ENCODE data around the gene ANG. TPM values are rescaled to one million over a fixed set of nuclear protein-coding genes. Genes with fewer than 3 reads are reported as not detected.

The ANG gene
- total RNA-seq, 4 donors from 2014 or later, result 34.7 to 75.0 (median 55.2) TPM

DNA sequence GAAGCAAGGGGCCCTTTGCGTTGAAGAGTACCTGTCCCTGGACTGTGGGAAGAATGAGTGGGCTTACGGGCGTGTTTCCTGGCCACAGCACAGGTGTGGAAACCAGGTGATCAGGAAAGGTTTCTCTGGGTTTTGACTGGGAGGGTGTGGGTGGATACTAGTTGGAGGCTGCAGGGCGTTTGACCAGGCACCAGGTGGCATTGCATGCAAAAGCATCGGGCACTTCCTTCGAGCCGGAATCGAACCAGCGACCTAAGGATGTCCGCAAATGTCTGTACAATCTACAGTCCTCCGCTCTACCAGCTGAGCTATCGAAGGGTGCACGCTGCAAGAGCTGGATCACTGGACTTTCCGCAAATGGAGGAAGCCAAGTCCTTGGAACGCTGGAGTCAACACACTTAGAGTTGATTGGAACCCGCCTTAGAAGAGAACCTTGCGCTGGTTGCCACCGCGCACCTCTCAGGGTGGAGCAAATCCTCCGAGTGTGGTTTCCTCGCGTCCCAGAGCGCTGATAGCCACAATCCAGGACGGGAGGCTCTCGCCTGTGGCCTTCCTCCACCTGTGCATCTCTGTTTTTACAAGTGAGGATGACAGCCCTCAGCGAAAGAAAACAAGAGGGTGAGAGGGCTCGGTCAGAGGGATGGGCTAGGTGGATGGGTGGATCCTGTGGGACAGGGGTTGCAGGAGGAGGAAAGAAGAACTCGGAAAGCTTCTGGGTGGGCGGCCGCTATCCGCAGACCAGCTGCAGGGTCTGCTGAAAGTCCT, 25.4 kb upstream of the ANG start:
- TF ChIP-seq, protein P1, sequence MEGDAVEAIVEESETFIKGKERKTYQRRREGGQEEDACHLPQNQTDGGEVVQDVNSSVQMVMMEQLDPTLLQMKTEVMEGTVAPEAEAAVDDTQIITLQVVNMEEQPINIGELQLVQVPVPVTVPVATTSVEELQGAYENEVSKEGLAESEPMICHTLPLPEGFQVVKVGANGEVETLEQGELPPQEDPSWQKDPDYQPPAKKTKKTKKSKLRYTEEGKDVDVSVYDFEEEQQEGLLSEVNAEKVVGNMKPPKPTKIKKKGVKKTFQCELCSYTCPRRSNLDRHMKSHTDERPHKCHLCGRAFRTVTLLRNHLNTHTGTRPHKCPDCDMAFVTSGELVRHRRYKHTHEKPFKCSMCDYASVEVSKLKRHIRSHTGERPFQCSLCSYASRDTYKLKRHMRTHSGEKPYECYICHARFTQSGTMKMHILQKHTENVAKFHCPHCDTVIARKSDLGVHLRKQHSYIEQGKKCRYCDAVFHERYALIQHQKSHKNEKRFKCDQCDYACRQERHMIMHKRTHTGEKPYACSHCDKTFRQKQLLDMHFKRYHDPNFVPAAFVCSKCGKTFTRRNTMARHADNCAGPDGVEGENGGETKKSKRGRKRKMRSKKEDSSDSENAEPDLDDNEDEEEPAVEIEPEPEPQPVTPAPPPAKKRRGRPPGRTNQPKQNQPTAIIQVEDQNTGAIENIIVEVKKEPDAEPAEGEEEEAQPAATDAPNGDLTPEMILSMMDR (IDR thresholded peaks at IDR 0.05; ENCODE audit: low read depth), result no peak

DNA sequence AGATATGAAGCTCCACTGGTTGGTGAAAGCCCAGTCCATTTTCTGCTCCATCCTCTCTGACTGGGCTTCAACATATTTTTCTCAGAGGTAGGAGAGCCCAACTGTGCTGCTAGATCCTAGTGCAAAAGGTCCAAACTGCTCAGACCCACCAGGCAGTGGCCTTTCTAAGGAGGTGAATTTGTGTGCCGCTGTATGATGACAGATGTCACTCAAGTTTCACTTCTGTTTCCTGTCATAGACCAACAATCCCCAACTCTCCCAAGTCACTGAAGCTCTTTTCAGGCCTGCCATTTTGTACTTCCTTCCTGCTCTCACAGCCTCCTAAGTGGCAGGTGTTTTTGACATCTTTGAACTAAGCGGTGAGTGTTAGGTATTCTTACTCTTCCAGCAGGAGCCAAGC, 20.6 kb upstream of the ANG start:
- TF ChIP-seq, protein P1 (IDR thresholded peaks at IDR 0.05; ENCODE audit: low read depth), result no peak

DNA sequence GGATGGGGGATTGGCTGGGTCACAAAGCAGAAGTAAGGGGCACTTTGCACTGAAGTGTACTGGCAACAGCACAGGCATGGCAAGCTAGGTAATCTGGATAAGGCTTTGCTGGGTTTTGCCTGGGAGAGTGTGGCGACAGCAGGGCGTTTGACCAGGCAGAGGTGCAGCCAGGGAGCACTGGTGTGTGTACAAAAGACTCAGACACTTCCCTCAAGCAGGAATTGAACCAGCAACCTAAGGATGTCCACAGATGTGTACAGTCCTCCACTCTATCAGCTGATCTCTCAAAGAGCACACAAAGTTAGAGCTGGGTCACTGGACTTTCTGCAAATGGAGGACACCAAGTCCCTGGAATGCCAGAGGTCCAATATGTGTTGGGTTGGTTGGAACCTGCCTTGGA, 19.6 kb upstream of the ANG start:
- TF ChIP-seq, protein P1 (IDR thresholded peaks at IDR 0.05; ENCODE audit: low read depth), result no peak

DNA sequence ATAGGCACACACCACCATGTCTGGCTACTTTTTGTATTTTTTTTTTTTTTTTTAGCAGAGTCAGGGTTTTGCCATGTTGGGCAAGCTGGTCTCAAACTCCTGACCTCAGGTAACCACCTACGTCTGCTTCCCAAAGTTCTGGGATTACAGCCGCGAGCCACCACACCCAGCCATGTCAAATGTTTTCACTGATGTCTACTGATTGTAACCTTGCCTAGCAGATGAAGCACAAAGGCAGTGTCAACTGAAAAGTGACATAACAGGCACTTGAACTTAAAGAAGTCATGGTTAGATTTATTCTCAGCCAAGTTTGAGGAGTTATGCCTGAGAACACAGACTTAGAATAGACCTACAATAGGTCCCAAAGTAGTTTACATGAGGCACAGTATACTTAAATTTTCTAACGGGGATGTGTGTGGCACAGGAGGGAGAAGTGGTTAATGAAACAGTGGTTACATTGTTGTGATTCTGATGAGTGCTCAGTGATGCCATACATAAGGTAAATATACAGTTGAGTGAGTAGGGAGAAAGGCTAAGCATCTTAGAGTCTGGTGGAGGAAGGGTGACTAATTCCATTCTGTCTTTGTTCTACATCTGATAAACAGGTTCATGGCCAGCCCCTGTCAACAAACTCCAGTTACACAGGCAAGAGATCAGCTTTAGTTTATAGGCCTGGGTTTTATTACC, 16.8 kb upstream of the ANG start:
- TF ChIP-seq, protein P1 (IDR thresholded peaks at IDR 0.05; ENCODE audit: low read depth), result no peak

DNA sequence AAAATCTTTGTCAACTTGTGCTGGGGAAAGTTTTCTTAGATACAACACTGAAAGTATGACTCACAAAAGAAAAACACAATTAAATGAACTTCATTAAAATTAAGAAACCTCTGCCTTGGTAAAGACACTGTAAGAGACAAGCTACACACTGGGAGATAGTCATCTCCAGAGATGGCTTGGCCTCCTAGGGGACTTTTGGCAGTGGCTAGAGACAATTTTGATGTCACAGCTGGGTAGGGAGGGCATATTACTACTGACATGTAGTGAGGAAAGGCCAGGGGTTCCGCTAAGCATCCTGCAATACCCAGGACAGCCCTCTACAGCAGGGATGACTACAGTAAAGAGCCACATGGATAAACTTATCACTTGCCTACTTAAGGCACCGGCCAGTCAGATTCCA, 12.9 kb upstream of the ANG start:
- TF ChIP-seq, protein P1 (IDR thresholded peaks at IDR 0.05; ENCODE audit: low read depth), result no peak

DNA sequence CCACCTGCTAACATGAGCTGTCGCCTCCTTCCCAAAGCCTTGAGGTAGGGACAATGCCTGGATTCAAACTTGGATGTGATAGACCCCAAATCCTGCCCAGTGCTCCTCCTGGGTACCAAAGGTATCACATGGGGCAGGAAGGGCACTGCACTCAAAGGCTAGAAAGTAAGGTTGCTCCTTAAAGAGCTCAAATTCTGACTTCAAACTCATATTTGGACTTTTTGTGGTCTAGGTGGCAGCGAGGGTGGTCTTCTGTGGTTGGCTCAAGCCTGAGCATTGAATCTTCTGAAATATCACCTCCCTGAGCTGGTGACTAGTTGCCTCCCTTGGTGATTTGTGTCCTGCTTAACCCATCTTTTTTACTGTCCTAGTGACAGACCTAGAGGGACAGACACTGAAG, 12.5 kb upstream of the ANG start:
- TF ChIP-seq, protein P1 (IDR thresholded peaks at IDR 0.05; ENCODE audit: low read depth), result no peak

DNA sequence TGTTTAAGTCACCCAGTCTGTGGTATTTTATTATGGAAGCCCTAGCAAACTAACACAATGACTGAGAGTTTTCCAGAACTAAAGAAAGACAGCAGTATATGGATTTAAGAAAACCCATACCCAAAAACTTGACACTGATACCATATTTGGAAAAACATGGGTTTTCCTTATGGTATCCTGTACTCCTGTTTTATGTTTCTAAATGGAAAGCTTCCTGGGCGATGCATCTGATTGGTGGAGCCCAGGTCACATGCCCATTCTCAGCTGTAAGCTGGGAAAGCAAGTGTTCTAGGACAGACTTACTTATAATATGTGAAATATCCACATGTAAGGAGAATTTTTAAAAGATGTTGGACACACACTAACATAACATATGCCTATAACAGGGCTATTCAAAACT, 8.7 kb upstream of the ANG start:
- TF ChIP-seq, protein P1 (IDR thresholded peaks at IDR 0.05; ENCODE audit: low read depth), result no peak

Measured in subcutaneous adipose tissue (tissue), 4 donors.